ENCODE results near the gene PPP1R3D.

- TF ChIP-seq POLR2AphosphoS5 (IDR thresholded peaks at IDR 0.05; ENCODE audit: low read depth, low read length) (no peak), GABPA (IDR thresholded peaks at IDR 0.05; ENCODE audit: borderline replicate concordance, insufficient read depth, low read length) (no peak), BACH1 (IDR thresholded peaks at IDR 0.05; ENCODE audit: low read length) (no peak), EZH2 (IDR thresholded peaks at IDR 0.05; ENCODE audit: low read depth, low read length, severe bottlenecking) (no peak), CTCF (IDR thresholded peaks at IDR 0.05; ENCODE audit: control extremely low read depth in 1 of 3, insufficient read depth in 1 of 3, low read depth in 1 of 3, low read length in 3 of 3) (no peak), POLR2A (IDR thresholded peaks at IDR 0.05; ENCODE audit: control extremely low read depth in 1 of 2, low read depth in 2 of 2, low read length in 2 of 2) (no peak), EP300 (IDR thresholded peaks at IDR 0.05; ENCODE audit: borderline replicate concordance in 1 of 2, low read depth in 2 of 2, low read length in 2 of 2) (no peak), KDM1A (IDR thresholded peaks at IDR 0.05; ENCODE audit: borderline replicate concordance, low read length) (no peak), CREB1 (IDR thresholded peaks at IDR 0.05) (no peak), USF2 (IDR thresholded peaks at IDR 0.05; ENCODE audit: low read length) (no peak), RNF2 (IDR thresholded peaks at IDR 0.05; ENCODE audit: borderline replicate concordance, low read depth, low read length, missing control alignments, poor library complexity, severe bottlenecking) (no peak), CBX5 (IDR thresholded peaks at IDR 0.05; ENCODE audit: low read depth, low read length) (no peak), RFX5 (IDR thresholded peaks at IDR 0.05; ENCODE audit: borderline replicate concordance, low read depth, low read length) (no peak)
Observed at GRCh38 chr20:59937150-59937549, 3.0 kb downstream of the PPP1R3D start.

Data from H1 (cell line).